NCI-H226 (cell line): ENCODE data around the gene FIGN.

Experiments
- DNase-seq: peaks from one replicate; pipeline ENCODE4 v3.0.0-alpha.2; 2015

The FIGN gene

DNA sequence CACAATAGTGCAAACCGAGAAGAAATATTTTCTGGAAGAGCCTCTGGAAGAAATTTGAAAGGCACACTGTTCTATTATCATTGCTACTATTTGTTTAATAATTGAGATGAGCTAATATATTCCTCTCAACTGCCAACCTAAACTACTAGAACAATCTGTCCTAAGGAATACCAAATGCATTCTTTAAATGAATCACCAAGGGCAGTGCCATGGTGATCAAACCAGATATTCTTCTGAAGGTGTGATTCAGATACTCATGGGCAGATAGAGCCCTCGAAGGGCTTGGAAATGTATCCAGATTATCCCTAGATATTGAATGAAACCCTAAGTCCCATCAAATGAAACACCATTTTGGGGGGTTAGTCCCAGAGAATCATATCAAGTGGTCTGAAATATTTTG is 76.6 kb downstream of the FIGN start:
- DNase-seq = peak; percentile 73

DNA sequence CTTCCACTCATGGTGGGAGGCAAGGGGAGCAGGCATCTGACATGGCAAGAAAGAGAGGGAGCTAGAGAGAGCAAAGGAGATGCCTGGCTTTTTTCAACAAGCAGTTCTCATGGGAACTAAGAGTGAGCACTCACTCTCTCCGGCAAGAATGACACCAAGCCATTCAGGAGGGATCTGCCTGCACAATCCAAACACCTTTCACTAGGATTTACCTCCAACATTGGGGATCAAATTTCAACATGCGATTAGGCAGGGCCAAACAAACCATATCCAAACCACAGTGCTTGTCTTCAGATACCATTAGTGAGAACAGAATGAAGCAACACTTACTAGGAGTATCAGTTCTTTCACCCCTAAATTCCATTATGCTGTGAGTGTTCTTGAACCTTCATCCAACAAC is 77.3 kb downstream of the FIGN start:
- peak; percentile 68 for DNase-seq

DNA sequence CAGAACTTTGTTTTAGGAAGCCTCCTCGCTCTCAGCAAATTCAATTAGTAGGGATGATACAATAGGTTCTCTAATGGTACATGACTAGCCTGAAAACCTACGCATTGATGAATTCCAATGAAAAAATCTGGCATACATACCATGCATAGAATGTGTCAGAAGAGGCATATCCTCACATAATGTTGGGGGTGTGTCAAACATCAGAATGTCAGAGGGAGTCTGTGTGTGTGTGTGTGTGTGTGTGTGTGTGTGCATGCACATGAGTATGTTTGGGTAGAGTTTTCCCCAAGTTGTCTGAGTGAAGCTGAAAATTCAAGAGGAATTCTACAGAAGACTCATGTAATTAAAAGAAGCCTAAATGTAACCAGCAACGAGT is 78.5 kb downstream of the FIGN start:
- DNase-seq = peak; percentile 86

DNA sequence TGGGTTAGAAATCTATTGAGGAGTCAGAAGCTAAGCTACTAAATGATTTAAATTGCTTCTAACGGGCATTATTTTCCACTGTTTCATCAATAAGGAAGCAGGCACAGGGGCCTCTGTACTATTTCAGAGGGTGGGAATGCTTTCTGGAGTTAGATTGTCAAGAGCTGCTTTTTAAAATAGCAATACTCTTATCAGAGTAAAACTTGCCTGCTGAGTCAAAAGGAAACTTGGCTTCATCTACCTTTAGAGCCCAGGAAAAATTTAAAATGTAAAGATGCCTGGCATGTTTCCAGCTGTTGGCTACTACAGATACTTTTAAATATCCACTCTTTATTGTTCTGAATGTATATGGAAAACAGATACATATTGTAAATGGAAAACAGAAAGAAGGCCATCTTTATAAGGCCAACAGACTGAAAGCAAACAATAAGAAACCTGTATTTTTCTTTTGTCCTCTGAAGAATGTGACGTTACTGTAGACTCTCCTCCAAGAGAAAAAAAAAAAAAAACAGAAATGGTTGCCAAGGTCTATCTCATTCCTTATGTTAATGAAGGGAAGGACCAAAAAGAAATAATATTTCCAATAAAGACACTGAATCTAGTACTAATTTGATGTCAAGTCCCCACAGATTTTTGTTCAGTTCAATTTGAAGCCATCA is 79.1 kb downstream of the FIGN start:
- peak; percentile 59 for DNase-seq

DNA sequence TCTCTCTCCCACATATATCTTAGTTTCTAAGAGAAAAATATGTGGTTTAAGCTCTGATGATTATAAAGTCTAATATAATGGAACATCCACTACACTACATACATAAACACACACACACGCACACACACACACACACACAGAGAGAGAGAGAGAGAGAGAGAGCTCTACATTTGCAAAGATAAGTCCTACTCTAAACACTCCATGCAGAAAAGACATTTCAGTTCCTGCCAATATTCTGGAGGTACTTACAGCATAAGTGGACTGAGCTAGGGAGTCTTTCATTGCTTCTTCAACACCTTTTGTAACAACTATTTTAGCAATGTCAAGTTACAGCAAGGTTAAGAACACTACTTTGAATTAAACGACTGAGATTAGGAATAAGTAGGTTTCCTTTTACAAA is 80.1 kb downstream of the FIGN start:
- DNase-seq = peak; percentile 43

DNA sequence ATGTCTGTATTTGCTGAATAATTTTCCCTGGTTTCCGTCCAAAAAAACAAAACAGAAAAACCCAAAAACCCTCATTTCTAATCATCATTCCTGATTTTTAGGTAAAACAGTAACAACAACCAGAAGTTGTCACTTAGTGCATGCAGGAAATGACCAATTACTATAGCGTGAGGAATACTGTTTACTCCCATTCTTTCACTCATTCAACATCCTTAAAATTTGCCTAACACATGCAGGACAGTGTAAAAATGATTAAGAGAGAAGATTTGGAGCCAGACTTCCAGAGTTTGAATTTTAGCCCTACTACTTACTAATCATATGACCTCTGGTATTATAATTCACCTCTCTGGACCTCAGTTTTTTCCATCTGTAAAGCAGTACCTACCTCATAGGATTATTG is 83.1 kb downstream of the FIGN start:
- no peak for DNase-seq

DNA sequence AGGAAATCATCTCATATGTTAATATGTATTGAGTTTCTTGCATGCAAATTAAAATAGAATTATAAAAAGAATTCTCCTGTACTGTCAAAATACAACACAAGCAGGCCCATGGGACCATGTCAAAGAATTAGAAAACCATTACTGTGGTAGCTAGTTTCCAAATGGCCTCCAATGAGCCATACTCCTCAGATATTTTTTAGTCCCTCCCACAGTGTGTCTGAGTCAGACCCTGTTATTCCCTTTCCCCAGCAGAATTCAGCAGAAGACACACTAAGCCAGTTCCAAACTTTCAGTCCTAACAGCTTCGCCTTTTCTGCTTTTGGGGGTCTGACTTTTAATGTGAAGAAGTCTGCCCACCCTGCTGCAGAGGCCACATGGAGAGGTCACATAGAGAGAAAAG is 86.7 kb downstream of the FIGN start:
- DNase-seq = peak; percentile 27

DNA sequence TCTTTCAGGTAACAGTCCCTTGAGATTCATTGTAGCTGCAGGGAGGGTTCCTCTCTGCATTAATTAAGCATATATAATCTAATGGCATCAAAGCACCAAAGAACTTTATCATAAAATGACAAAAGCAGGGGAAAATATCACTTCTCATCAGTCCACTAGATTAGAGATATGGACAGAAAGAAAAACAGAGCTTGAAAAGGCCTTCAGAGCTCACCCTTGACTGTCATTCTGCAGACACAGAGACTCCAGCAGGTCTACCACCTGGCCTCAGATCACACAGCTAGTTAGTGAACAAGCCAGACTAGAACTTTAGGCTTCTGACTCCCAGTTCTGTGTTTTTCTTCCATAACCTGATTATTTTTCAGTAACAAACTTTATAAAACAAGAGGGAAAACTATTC is 88.5 kb downstream of the FIGN start:
- no peak for DNase-seq

DNA sequence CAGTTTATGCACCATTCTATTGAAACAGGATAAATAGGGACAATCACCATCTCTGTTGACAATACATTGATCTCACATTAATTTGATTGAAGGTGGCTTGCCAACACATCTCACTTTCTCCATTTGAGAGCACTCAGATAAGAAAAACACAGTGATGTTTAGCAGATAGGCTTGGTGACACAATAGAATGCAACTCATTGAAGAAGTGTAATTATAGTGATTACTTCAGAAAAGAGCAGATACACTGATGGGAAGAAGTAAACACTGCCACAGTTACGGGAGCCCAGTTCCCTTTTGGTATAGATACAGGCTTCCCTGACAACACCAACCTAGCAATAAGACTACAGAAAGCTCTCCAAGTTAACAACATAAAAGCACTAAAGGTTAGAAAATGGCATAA is 89.1 kb downstream of the FIGN start:
- no peak for DNase-seq

DNA sequence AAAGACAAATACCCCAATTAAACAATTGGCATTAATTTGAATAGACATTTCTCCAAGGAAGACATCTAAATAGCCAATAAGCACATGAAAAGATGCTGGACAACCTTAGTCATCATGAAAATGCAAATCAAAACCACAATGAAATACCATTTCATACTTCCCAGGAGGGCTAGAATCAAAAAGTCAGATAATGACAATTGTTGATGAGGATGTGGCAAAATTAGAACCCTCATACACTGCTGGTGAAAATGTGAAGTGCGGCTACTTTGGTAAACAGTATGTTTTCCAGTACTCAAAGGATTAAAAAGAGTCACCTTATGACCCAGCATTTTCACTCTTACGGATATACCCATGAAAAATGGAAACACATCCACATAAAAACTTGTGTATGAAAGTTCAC is 91.6 kb downstream of the FIGN start:
- no peak for DNase-seq

DNA sequence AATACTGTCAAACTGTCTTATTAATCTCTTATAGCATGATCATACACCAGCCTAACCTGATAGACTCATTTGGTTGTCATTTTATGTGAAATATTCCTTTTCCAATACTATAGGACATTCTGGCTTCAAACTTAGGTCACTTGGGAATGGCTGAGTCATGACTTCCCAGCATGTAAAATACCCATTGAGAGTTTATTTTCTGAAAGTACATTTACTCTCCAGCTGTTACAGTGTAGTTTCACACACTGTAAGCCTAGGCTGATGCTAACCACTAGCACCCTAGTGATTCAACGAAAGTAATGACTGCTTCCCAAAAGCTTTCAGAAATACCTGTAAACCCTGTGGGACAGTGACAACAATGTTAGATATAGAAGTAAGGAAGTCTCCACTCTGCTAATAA is 93.8 kb downstream of the FIGN start:
- DNase-seq = no peak

DNA sequence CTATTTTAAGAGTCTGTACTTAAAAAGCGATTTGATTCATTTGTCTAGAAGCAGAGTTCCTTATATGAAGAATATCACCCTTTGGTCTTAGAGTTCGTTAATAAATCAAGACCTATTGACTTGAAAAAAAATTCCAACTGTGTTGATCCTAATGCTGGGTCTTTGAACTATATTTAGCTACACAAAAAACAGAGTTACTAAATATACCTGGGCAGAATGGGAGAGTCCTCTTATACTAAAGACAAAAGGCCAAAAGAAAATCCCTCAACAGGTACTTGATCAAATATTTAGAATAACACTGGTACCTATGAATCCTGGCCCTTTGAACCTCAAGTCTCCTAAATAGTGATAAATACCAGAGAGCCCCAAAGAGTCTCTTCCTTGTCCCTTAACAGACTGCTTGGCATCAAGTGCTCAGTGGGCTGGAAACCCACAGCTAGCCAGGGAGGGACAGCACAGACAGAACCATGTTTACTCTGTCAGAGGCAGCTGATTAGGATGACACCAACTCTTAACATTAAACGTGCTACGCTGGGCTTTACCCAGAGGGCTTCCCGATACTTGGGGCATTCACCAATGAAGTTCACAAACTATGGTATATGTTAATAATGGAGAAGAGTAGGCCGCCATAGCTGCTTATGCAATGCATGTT is 95.1 kb downstream of the FIGN start:
- no peak for DNase-seq

DNA sequence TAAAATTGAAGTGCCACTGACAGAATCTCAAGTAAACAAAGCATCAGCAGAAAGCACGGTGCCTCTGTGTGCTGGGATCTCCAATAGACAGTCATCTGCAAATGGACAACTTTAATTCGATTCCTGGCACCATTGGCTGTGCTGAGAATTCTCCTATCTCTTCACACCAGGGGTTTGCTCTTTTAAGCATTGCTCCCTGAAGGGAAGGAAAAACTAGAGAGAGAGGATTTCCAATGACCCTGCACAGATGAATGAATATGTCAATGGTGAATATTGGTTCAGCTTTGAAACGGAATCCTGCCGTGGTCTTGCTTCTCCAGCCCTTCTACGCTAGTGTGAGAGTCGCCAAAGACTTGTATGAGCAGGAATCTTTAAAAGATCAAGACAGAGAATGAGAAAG is 97.9 kb downstream of the FIGN start:
- no peak for DNase-seq

DNA sequence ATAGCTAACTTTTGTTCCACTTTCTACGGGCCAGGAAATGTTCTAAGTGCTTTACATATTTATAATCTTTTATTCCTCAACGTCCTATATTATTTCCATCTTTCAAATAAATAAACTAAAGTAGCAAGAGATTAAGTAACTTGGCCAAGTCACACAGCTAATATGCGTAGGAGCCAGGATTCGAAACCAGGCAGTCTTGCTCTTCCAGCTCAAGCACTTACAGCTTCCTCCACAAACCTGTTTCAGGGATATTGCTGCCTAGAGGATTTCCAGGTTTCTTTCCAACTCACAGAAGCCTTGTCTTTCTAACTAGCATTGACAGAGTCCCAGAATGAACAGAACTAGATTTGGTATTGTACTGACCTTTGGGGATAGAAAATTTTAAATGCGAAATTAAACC is 102.5 kb downstream of the FIGN start:
- DNase-seq = no peak

DNA sequence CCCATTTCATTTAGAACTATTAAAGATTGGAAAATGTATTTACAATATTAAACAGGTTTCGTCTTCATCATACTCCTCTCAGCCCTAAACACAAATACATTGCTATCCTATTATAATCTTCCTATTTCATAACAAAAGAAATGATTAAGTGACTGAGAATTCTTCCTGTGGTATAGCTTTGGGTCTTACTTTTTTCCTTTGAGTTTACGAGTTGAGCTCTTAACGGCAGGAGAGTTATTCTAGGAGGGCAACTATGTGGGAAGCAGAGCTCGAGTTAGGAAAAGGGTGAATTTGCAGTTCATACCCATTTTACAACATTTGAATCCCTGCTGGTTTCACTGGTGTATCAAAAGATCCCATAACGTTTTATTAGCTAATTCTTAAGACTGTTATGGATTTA is 105.0 kb downstream of the FIGN start:
- no peak for DNase-seq

DNA sequence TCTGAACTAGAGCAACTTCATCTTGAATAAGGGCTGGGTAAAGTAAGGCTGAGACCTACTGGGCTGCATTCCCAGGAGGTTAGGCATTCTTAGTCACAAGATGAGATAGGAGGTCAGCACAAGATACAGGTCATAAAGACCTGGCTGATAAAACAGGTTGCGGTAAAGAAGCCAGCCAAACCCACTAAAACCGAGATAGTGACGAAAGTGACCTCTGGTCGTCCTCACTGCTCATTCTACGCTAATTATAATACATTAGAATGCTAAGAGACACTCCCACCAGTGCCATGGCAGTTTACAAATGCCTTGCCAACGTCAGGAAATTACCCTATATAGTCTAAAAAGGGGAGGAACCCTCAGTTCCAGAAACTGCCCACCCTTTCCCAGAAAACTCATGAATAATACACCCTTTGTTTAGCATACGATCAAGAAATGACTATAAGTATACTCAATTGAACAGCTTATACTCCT is 109.1 kb downstream of the FIGN start:
- peak; percentile 94 for DNase-seq

DNA sequence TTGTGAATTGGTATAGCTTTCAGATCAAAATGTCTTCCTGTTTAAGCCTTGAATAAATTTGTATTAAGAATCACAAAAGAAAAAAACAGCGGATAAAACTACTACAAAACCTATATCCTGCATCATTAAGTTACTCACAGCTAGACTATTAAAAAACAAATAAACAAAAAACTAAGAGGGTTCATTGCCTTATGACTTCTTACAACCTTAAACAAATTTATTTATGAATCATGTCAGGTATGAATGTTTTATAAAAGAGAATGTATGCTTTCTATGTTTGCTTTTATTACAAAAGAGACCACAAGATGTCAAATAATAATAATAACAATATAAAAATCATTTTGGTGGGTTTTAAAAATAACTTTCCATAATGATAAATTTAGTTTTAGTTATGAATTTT is 109.6 kb downstream of the FIGN start:
- DNase-seq = no peak

DNA sequence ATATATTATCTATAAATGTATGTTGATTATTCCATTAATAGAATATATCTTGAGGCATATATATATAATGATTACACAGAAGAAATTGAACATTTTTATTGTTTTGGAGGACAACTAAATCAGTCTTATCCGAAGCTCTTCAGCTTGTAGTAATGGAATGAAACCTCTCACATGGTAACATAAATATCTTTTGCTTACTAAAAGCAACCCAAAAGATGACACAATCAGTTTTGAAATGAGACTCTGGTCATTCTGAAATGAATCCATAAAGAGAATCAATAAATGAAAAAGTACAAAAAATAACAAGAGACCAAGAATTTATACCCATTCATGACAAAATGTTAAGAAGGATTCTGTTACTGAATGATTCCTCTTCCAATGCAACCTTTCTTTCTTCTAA is 110.2 kb downstream of the FIGN start:
- DNase-seq = no peak

DNA sequence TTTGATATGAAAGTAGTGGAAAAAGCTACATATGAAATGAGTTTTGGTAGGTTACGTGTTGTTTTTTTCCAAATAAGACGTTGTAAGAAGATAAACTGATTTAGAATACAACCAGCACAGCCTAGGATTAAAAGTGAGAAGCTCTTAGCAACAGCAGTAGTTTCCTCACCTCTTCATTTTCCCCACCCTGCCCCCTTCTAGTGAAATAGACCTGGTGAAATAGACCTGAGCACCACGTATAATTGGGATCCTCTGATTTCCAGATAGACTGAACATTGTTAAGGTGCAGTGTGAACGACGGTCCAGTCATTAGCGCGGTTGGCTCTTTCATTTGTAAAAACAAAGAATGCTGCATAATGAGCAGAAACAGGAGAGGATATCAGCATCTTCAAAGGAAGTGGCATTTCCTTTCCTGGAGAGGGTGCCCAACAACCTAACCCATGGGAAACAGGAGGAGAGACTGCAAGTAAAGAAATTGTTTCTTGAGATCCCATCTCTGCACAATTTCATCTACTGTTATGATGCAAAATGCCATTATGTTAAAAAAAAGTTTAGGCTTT is 114.3 kb downstream of the FIGN start:
- DNase-seq = no peak

DNA sequence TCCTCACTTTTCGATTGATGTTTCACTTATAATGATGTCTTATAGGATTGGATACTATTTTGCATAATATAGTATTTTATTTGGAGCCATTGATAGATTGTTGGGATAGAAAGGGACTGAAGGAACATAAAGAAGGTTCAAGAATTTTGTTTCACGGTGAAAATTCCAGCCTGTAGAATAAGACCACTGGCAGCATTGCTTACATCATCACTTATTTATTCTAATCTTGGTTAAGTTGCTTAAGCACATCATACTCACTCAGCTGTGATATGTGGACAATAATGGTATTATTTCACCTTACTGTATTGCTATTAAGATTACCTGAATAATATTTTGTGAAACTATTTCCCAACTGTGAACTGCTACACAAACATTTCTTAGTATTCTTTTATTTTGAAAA is 118.3 kb downstream of the FIGN start:
- no peak for DNase-seq

DNA sequence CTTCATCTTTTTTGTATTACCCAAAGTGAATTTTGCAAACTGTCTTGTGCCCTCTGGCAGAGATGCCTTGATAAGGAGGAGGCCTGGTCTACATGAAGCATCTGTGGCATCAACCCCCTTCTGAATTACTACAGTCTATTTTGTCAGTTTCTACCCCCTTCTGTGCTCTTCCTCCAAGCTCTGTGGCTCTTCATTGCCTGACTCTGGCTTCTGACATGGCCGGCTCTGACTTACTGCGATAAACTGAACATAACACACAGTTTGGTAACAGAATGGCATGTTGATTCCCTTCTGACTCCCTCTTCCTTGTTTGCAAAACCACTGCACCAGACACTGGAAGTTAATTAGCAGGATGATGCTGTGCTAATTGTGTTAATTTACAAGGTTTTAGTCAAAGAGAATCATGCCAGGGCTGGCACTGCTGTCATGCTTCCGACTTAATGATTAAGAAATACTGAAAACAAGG is 122.5 kb downstream of the FIGN start:
- no peak for DNase-seq

DNA sequence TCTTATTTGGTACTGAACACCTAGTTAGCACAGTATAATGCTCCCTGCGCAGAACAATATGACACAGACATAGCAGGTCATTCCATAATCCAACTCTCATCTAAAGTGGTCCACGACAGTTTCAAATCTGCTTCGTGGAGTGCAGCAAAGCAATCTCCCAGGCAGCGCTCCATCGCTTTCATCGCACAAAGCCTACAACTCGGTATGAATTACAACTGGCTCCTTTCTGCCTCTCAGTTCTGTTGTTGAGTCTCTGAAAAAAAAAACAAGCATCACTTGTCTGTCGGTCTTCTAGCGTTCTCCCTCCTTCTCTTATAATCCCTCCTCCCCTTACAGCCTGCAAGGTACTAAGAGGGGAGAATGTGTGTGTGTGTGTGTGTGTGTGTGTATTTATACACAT is 123.5 kb downstream of the FIGN start:
- DNase-seq = no peak

DNA sequence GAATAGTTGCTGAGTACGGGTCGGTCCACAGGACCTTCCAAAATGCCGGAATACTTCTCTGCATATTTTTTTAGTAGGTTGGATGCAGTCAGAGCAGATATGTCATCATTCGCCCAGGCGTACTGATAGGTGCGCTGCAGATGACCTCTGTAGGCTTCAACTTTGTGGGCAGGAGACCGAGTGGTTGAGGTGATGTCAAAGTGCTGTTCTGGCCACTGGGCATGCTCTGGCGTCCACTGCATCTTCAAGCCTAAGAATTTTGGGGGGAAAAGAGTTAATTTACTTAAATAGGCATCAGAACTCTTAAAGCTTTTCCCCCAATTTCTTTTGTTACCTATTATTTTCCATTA is 124.3 kb downstream of the FIGN start:
- DNase-seq = no peak

DNA sequence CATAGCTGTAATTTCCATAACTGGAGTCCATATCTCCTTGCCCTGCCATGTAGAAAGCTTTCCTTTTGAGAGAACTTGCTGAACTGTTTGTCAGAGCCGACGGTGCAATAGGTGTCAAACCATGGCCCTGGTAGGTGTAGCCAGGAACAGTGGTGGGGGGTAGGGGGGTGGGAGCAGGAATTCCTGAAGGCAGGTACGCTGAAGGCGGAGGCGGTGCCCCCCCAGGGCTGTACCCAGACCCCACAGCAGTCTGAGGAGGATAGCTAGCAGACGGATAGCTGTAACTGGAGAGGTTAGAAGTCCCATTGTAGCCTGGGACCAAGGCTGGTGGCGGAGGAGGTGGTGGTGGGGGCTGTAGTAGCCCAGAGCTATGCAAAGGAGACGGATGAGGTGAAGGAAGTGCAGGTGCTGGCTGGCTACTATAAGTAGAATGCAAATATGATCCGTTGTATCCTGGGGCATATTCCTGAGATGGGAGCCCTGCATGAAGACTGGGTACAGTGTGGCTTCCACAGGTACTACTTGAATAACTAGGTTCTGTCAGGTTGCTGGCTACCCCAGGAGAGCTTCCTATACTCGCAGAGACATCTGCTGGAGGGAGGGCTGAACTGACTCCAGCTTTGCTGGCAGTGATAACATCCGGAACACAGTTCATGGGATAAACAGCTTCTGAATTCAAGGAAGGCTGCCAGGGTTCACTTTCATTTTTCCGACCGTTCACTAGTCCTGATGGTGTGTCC is 124.8 kb downstream of the FIGN start:
- DNase-seq = peak; percentile 16
